Activated T-cell treated with anti-CD3 and anti-CD28 coated beads, Interleukin-2, amount 50 U/mL, for 4 hours (primary cell): ENCODE measurements around the gene KMT2C. TPM values are rescaled to one million over a fixed set of nuclear protein-coding genes. Genes with fewer than 3 reads are reported as not detected.
"Not testable (repeated sequence)": the region's sequence is repeated elsewhere in the genome, so short reads cannot be mapped to it uniquely, and the experiment has no call there.

ENCODE experiments used
- ATAC-seq, 2 donors: fragments of 200-7000 bp; cut with Tn5 transposase; one replicate each; pipeline ENCODE4 v1.10.0; 2021
- DNase-seq: peaks from one replicate; pipeline ENCODE4 v3.0.0-alpha.2; 2020
- H3K27me3 Mint-ChIP-seq: one replicate; pipeline ENCODE4 v1.8.0; 2021; ENCODE audit warnings: low read depth, mixed read lengths
- H3K36me3 Mint-ChIP-seq: one replicate; pipeline ENCODE4 v1.8.0; 2022; ENCODE audit warnings: mixed read lengths; ENCODE audit not compliant: insufficient read depth
- H3K4me1 Mint-ChIP-seq: one replicate; pipeline ENCODE4 v1.8.0; 2021; ENCODE audit warnings: low read depth, mixed read lengths
- H3K4me3 Mint-ChIP-seq: one replicate; pipeline ENCODE4 v1.8.0; 2021; ENCODE audit warnings: mild to moderate bottlenecking, moderate library complexity, mixed read lengths
- H3K9me3 Mint-ChIP-seq: one replicate; pipeline ENCODE4 v1.8.0; 2021; ENCODE audit warnings: mixed read lengths
- total RNA-seq, 3 donors: library from RNA; stranded (reverse); gene quantifications; one replicate each; pipeline ENCODE4 v1.2.1, GENCODE V29; 2021

The KMT2C gene
- total RNA-seq, 3 donors from 2014 or later, result 41.6 to 48.5 (median 41.6) TPM

DNA sequence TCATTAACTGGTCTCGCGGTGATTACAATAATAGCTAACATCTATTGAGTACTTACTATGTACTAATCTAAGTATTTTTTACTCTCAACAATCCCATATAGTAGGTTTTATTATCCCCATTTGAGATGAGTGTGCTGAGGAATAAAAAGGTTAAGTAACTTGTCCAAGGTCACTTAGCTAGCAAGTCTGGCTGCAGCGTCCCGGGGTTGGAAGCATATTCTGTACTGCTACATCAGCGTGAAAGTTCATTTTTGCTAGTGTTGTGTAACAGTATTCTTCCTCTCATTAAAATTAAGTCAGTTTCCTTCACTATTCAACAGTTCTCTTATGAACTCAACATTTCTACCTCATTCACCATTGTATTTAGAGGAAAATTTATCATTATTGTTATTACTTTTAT, 199.5 kb downstream of the KMT2C start:
- H3K36me3 Mint-ChIP-seq, result peaks cover 30% of the 10 kb centered on the region
- not testable (repeated sequence) for H3K4me1 Mint-ChIP-seq, H3K27me3 Mint-ChIP-seq, ATAC-seq, DNase-seq, H3K4me3 Mint-ChIP-seq, H3K9me3 Mint-ChIP-seq

DNA sequence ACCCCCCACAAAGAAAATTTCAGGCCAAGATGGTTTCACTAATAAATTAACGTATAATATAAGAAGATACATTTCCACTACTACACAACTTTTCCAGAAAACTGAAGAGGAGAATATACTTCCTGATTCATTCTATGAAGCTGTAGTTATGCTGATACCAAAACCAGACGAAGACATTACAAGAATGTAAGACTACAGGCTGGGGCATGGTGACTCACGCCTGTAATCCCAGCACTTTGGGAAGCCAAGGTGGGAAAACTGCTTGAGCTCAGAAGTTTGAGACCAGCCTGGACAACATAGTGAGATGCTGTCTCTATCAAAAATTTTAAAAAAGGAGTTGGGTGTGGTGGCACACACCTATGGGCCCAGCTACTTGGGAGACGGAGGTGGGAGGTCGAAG, 201.4 kb downstream of the KMT2C start:
- not testable (repeated sequence) for H3K9me3 Mint-ChIP-seq, H3K27me3 Mint-ChIP-seq, DNase-seq, H3K4me3 Mint-ChIP-seq, ATAC-seq, H3K4me1 Mint-ChIP-seq
- peaks cover 26% of the 10 kb centered on the region for H3K36me3 Mint-ChIP-seq

DNA sequence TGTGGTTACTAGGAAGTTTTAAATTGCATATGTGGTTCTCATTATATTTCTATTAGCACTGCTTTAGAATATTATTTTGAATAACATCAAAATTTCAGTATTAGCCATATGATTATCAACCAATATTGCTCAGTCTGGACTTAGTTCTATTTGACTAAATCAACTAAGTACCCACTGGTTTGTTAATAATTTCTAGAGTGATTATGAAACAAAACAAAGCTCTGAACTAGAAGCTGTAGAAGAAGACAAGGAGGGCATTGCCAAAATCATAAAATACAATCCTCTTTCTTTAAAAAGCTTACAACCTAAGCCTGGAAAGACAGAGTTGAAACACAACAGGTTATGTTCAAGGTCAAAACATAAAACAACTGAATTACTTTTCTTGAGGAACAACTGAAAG, 204.7 kb downstream of the KMT2C start:
- DNase-seq (no peak), ATAC-seq (no peak)
- peaks cover 21% of the 10 kb centered on the region for H3K36me3 Mint-ChIP-seq
- no peaks in the 10 kb centered on the region for H3K4me1 Mint-ChIP-seq
- H3K4me3 Mint-ChIP-seq, result no peak overlapping the region
- no peaks in the 10 kb centered on the region for H3K27me3 Mint-ChIP-seq
- no peaks in the 10 kb centered on the region for H3K9me3 Mint-ChIP-seq

DNA sequence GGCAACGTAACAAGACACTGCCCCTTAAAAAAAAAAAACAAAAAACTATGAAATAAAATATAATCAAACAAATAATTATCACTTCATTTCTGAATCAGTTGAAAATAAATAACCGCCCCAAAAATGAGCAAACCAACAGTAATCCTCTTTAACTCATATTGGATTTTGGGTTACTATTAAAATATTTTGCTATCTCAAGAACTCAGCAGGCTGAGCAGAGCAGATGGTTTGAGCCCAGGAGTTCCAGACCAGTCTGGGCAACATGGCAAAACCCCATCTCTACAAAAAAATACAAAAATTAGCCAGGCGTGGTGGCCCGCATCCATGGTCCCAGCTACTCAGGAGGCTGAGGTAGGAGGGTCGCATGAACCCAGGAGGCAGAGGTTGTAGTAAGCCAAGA, 216.2 kb downstream of the KMT2C start:
- not testable (repeated sequence) for H3K4me1 Mint-ChIP-seq, H3K4me3 Mint-ChIP-seq, H3K27me3 Mint-ChIP-seq, H3K9me3 Mint-ChIP-seq, DNase-seq, ATAC-seq
- peaks cover 29% of the 10 kb centered on the region for H3K36me3 Mint-ChIP-seq

DNA sequence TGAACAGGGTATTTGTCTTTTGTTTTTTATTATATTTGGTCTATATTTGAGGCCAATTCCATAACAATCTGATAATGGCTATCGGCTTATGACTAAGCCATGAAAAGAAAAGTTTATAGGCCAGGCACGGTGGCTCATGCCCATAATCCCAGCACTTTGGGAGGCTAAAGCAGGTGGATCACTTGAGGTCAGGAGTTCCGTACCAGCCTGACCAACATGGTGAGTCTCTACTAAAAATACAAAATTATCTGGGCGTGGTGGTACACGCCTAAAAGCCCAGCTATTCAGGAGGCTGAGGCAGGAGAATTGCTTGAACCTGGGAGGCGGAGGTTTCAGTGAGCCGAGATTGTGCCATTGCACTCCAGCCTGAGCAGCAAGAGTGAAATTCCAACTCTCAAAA, 227.0 kb downstream of the KMT2C start:
- H3K4me1 Mint-ChIP-seq, result not testable (repeated sequence)

DNA sequence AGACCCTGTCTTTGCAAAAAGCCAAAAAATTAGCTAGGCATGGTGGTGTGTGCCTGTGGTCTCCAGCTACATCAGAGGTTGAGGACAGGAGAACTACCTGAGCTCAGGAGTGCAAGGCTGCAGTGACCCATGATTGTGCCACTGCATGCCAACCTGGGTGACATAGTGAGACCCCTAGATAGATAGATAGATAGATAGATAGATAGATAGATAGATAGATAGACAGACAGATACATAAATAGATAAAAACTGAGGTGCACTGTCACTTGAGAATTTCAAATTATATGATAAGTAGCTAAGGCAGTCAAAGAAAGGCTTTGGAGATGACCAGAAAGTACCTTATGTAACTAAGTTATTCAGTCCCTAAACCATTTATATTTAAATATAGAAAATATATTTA, 231.4 kb downstream of the KMT2C start:
- not testable (repeated sequence) for DNase-seq, H3K9me3 Mint-ChIP-seq, ATAC-seq, H3K4me1 Mint-ChIP-seq, H3K4me3 Mint-ChIP-seq, H3K27me3 Mint-ChIP-seq
- H3K36me3 Mint-ChIP-seq, result peaks cover 17% of the 10 kb centered on the region

More for the DNA sequence above, 227.0 kb downstream of the KMT2C start:
- H3K9me3 Mint-ChIP-seq, H3K4me3 Mint-ChIP-seq, ATAC-seq, H3K27me3 Mint-ChIP-seq, DNase-seq: not testable (repeated sequence)
- H3K36me3 Mint-ChIP-seq, result peaks cover 31% of the 10 kb centered on the region

DNA sequence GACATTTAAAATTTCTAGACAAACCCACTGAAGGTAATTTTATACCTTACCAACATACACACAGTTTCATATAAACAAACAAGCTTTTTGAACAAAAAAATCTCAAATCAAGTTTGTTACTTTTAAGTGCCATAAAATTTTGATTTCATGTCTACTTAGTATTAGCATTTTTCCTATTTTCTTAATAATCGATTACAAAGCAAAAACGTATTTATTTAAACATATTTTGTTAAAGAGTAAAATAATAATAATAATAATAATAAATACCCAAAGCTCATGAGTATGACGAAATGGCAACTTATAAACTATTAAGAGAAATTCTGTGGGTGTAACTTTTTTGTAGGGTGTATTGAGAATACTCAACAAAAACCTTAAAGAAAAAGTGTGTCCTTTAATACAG, 232.7 kb downstream of the KMT2C start:
- ATAC-seq, result no peak
- peaks cover 24% of the 10 kb centered on the region for H3K36me3 Mint-ChIP-seq

DNA sequence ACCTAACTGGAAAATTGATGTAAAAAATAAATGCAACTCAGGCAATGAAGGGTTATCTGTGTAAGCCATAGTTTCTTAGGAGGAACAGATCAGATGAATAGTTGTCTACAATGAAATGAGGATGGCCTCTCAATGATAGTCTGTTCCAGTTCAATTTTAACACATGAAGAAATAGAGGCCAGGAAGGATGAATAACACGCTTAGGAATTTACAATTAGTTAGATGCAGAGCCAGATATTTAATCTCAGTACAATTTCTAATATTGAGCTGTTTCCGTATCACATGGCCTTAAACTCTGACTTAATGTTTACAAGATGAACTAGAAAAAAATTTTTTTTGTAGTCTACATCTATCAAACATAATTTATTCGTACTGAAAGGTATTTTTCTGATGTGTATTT, 233.7 kb downstream of the KMT2C start:
- Mint-ChIP-seq H3K4me1 (no peaks in the 10 kb centered on the region), H3K27me3 (no peaks in the 10 kb centered on the region), H3K4me3 (no peak overlapping the region), H3K36me3 (peaks cover 23% of the 10 kb centered on the region), H3K9me3 (no peaks in the 10 kb centered on the region)
- ATAC-seq (no peak), DNase-seq (no peak)

More for the DNA sequence above, 232.7 kb downstream of the KMT2C start:
- Mint-ChIP-seq H3K4me1 (no peaks in the 10 kb centered on the region), H3K4me3 (no peak overlapping the region), H3K27me3 (no peaks in the 10 kb centered on the region), H3K9me3 (no peaks in the 10 kb centered on the region)
- no peak for DNase-seq

DNA sequence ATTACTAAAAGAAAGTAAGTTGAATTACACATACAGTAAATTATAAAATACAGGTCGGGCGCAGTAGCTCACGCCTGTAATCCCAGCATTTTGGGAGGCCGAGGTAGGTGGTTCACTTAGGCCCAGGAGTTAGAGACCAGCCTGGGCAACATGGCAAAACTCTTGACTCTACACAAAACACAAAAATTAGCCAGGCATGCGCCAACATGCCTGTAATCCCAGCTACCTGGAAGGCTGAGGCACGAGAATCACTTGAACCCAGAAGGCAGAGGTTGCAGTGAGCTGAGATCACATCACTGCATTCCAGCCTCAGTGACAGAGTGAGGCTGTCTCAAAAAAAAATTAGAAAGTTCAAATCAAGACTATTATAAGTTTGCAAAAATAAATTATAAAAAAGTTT, 235.4 kb downstream of the KMT2C start:
- H3K4me1 Mint-ChIP-seq, result no peaks in the 10 kb centered on the region
- no peak for DNase-seq
- H3K4me3 Mint-ChIP-seq, result no peak overlapping the region
- no peak for ATAC-seq
- H3K36me3 Mint-ChIP-seq, result peaks cover 32% of the 10 kb centered on the region
- no peaks in the 10 kb centered on the region for H3K27me3 Mint-ChIP-seq
- H3K9me3 Mint-ChIP-seq, result no peaks in the 10 kb centered on the region

DNA sequence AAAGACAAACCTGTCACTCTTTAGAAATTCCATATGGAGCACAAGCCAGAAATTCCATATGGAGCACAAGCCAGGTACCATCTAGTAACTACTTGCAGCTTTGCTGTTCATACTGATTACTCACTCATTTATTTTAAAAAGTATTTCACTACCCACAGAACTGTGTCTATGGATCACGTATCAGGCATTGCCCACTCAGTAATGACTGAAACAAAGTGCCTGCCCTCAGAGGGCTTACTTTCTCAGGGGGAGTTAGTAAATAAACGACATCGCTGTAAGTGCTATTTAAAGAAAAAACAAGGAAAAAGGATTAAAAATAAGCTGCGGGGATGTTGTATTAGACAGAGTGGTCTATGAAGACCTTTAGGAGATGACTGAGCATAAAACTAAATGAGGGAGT, 239.4 kb downstream of the KMT2C start:
- no peaks in the 10 kb centered on the region for H3K9me3 Mint-ChIP-seq
- ATAC-seq (no peak), DNase-seq (no peak)
- H3K4me3 Mint-ChIP-seq, result no peak overlapping the region
- H3K27me3 Mint-ChIP-seq, result no peaks in the 10 kb centered on the region
- H3K36me3 Mint-ChIP-seq, result peaks cover 45% of the 10 kb centered on the region
- H3K4me1 Mint-ChIP-seq, result no peaks in the 10 kb centered on the region

DNA sequence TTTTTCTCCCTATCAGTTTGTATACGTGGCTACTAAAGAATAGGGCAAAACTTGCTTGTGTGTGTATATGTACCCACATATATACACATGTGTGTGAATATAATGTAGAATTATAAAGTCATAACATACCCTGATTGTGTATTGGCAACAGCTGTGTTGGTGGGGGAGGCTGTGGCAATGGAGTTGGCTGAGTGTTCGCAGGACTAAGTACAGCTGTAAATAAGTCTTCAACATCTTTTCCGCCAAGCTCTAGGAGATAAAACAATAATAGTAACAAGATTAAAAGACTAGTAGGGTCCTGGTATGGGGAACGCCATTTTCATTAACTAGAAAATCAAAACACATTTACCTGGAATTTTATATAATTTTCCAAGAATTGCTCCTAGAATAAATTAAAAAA, 241.9 kb downstream of the KMT2C start:
- no peak for ATAC-seq
- Mint-ChIP-seq H3K4me1 (no peaks in the 10 kb centered on the region), H3K36me3 (peaks cover 56% of the 10 kb centered on the region), H3K4me3 (no peak overlapping the region), H3K9me3 (no peaks in the 10 kb centered on the region), H3K27me3 (no peaks in the 10 kb centered on the region)
- no peak for DNase-seq

DNA sequence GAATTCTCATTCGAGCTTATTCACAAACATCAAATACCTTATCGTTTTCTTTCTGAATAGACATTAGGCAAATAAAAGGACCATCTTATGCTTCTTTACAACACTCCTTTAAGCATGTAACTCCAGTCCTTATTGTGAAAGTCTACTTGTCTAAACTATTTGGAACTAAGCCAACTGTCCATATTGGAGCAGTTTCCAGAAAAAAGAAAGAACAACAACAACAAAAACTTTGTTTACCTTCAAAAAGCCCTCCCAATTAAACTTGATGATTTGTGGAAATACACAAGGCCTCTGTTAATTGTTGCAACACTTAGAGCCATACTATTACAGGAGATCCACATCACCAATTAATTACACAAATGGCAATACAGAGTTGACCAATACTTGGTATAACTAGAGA, 246.7 kb downstream of the KMT2C start:
- DNase-seq, result no peak
- no peaks in the 10 kb centered on the region for H3K4me1 Mint-ChIP-seq
- H3K9me3 Mint-ChIP-seq, result no peaks in the 10 kb centered on the region
- H3K36me3 Mint-ChIP-seq, result peaks cover 45% of the 10 kb centered on the region
- no peaks in the 10 kb centered on the region for H3K27me3 Mint-ChIP-seq
- ATAC-seq, result no peak
- H3K4me3 Mint-ChIP-seq, result no peak overlapping the region

DNA sequence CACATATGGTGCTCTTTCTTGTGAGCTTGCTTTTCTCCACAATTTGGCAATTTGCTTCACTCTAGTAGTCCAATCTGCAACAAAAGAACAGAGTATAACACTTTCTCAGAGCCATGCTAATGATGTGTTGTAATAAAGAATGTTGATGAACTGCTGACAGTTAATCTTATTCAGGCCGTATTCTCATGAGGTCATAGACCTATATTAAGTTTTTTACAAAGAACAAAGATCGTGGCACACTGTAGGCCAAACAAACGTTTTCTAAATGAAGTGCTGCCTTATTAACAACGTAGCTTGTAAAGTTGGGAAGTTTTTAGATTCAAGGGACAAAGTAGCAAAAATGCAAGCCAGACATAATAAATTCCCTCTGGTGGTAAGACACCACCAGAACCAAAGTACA, 250.2 kb downstream of the KMT2C start:
- Mint-ChIP-seq H3K27me3 (no peaks in the 10 kb centered on the region), H3K9me3 (no peaks in the 10 kb centered on the region), H3K4me3 (no peak overlapping the region), H3K36me3 (peaks cover 43% of the 10 kb centered on the region), H3K4me1 (no peaks in the 10 kb centered on the region)
- ATAC-seq (no peak), DNase-seq (no peak)

DNA sequence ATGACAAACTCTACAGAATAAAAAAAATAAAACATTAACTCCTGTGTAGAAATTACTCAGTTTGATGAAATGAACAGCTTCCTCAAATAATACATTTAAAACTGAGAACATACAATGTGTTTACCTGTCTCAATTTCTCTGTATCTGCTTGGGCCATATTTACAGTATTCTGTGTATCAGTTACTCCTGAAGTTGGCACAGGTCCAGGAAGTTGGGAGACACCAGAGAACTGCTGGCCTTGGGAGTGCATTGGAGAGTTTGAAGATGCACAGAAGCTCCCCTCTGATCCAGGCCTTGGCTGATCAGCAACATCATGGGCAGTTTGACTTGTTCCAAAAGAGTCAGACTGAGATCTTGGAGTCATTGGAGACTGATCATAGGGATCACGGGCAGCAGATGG, 255.2 kb downstream of the KMT2C start:
- DNase-seq (no peak), ATAC-seq (no peak)
- H3K4me3 Mint-ChIP-seq, result no peak overlapping the region
- H3K27me3 Mint-ChIP-seq, result no peaks in the 10 kb centered on the region
- peaks cover 1% of the 10 kb centered on the region for H3K4me1 Mint-ChIP-seq
- peaks cover 51% of the 10 kb centered on the region for H3K36me3 Mint-ChIP-seq
- no peaks in the 10 kb centered on the region for H3K9me3 Mint-ChIP-seq

DNA sequence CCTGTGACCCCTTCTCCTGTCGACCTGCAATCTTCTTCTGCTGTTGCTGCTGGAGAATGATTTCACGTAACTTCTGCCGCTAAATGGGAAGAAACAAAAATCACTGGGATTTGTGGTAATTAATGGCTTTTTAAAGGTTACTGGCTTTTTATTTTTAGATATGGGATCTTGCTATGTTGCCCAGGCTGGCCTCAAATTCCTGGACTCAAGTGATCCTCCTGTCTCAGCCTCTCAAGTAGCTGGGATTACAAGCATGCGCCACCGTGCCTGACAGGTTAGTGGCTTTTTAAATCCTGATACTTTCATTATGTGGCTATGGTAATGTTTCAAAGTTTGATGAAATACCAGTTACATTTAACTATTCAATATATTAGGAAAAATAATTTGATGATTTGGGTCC, 255.8 kb downstream of the KMT2C start:
- Mint-ChIP-seq H3K27me3 (no peaks in the 10 kb centered on the region), H3K36me3 (peaks cover 49% of the 10 kb centered on the region), H3K4me3 (no peak overlapping the region), H3K4me1 (peaks cover 1% of the 10 kb centered on the region), H3K9me3 (no peaks in the 10 kb centered on the region)
- ATAC-seq (no peak), DNase-seq (no peak)

DNA sequence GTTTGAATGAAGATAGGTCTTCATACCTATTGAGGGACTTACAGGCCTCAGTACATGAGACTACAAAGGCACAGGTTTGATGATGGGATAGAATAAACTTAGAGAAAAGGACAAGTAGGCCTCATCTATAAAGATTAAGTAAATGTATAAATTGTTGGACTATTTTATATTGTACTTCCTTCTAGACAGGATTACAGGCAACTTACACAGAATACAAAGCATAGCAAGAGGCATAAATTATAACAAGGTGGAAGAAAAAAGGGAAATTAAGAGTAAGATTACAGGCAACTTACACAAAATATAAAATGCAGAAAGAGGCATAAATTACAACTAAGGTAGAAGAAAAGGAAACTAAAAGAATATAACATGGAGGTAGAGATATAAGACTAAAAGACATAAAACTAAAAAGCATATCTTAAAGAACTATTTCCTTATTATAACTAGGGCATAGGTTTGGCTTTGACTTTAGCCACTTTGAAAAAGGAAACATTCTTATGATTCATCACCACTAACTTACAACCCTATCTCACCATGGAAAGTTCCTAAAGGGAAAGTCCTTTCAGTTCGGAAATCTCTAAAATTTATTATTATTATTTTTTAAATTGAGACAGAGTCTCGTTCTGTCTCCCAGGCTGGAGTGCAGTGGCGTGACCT, 257.3 kb downstream of the KMT2C start:
- peaks cover 47% of the 10 kb centered on the region for H3K36me3 Mint-ChIP-seq
- H3K27me3 Mint-ChIP-seq, result no peaks in the 10 kb centered on the region
- no peak for ATAC-seq
- peaks cover 1% of the 10 kb centered on the region for H3K4me1 Mint-ChIP-seq
- H3K9me3 Mint-ChIP-seq, result no peaks in the 10 kb centered on the region
- no peak overlapping the region for H3K4me3 Mint-ChIP-seq
- no peak for DNase-seq
